Astrocyte (in vitro differentiated cells and primary cell): ENCODE measurements around the gene CPTP. TPM values are rescaled to one million over a fixed set of nuclear protein-coding genes. Genes with fewer than 3 reads are reported as not detected.

Source experiments
- DNase-seq: peaks from one replicate; pipeline ENCODE4 v3.0.0-alpha.2; 2010; ENCODE audit warnings: low read depth
- FAIRE-seq: peaks from 2 replicates; lab custom pipeline; 2011; peaks lifted over from hg19 to GRCh38; lab: Jason Lieb, UNC
- H2AFZ ChIP-seq: 2 replicates; pipeline ENCODE4 v1.6.0; 2012; ENCODE audit warnings: low read depth, low read length, inconsistent platforms
- H3K27ac ChIP-seq: 2 replicates; pipeline ENCODE4 v1.5.1; 2011; ENCODE audit warnings: low read depth, low read length, inconsistent platforms
- H3K27me3 ChIP-seq: 2 replicates; pipeline ENCODE4 v1.6.0; 2011; ENCODE audit warnings: low read length, inconsistent platforms; ENCODE audit not compliant: insufficient read depth
- H3K36me3 ChIP-seq: 2 replicates; pipeline ENCODE4 v1.5.1; 2011; ENCODE audit warnings: low read length, inconsistent platforms; ENCODE audit not compliant: insufficient read depth
- H3K4me1 ChIP-seq: 2 replicates; pipeline ENCODE4 v1.5.1; 2011; ENCODE audit warnings: low read length, inconsistent platforms; ENCODE audit not compliant: insufficient read depth
- H3K4me2 ChIP-seq: 2 replicates; pipeline ENCODE4 v1.6.0; 2012; ENCODE audit warnings: low read length, inconsistent platforms
- H3K4me3 ChIP-seq: 2 replicates; pipeline ENCODE4 v1.5.1; 2011; ENCODE audit warnings: low read depth, mild to moderate bottlenecking, low read length, inconsistent platforms; ENCODE audit not compliant: insufficient read depth
- H3K79me2 ChIP-seq: 2 replicates; pipeline ENCODE4 v1.6.0; 2012; ENCODE audit warnings: mild to moderate bottlenecking, low read length, inconsistent platforms; ENCODE audit not compliant: insufficient read depth
- H3K9ac ChIP-seq: 2 replicates; pipeline ENCODE4 v1.6.0; 2012; ENCODE audit warnings: mild to moderate bottlenecking, low read length, inconsistent platforms
- H3K9me3 ChIP-seq: 2 replicates; pipeline ENCODE4 v1.5.1; 2012; ENCODE audit warnings: low read depth, mild to moderate bottlenecking, low read length, inconsistent platforms; ENCODE audit not compliant: insufficient read depth
- H4K20me1 ChIP-seq: 2 replicates; pipeline ENCODE4 v1.6.0; 2012; ENCODE audit warnings: low read length, inconsistent platforms; ENCODE audit not compliant: insufficient read depth
- H3K27ac Mint-ChIP-seq: one replicate; pipeline ENCODE4 v1.8.0; 2021; ENCODE audit warnings: mild to moderate bottlenecking, mixed read lengths; ENCODE audit not compliant: unreplicated experiment
- H3K27me3 Mint-ChIP-seq: one replicate; pipeline ENCODE4 v1.8.0; 2021; ENCODE audit warnings: low read depth, mixed read lengths; ENCODE audit not compliant: unreplicated experiment
- H3K36me3 Mint-ChIP-seq: one replicate; pipeline ENCODE4 v1.8.0; 2021; ENCODE audit warnings: low read depth, mixed read lengths; ENCODE audit not compliant: unreplicated experiment
- H3K4me1 Mint-ChIP-seq: one replicate; pipeline ENCODE4 v1.8.0; 2021; ENCODE audit warnings: low read depth, mixed read lengths; ENCODE audit not compliant: unreplicated experiment
- H3K4me3 Mint-ChIP-seq: one replicate; pipeline ENCODE4 v1.8.0; 2021; ENCODE audit warnings: mild to moderate bottlenecking, moderate library complexity, mixed read lengths; ENCODE audit not compliant: unreplicated experiment
- H3K9me3 Mint-ChIP-seq: one replicate; pipeline ENCODE4 v1.8.0; 2021; ENCODE audit warnings: mild to moderate bottlenecking, mixed read lengths; ENCODE audit not compliant: unreplicated experiment
- CTCF ChIP-seq: IDR thresholded peaks from 2 replicates; pipeline ENCODE4 v1.5.1; 2011; ENCODE audit warnings: low read depth, mild to moderate bottlenecking, inconsistent platforms, low read length, moderate library complexity; ENCODE audit not compliant: insufficient read depth
- EZH2 ChIP-seq: IDR thresholded peaks from 2 replicates; pipeline ENCODE4 v1.6.1; 2012; ENCODE audit warnings: mild to moderate bottlenecking, low read length, inconsistent platforms; ENCODE audit not compliant: insufficient read depth
- total RNA-seq: library from RNA; stranded (reverse); gene quantifications from 2 replicates; pipeline ENCODE4 v1.2.1, GENCODE V29; 2021

The CPTP gene
- total RNA-seq, 1 donor from 2014 or later = 28.5 TPM

GRCh38 chr1:1330366-1331067, 5.9 kb downstream of the CPTP start:
- Histone ChIP-seq H3K4me1 (peaks cover 3% of the 10 kb centered on the region), H2AFZ (no peak overlapping the region), H3K79me2 (peaks cover 17% of the 10 kb centered on the region), H3K27me3 (no peaks in the 10 kb centered on the region), H3K9ac (no peak overlapping the region), H3K27ac (no peak overlapping the region), H3K4me2 (no peak overlapping the region), H3K36me3 (no peaks in the 10 kb centered on the region), H3K4me3 (no peak overlapping the region), H4K20me1 (peaks cover 42% of the 10 kb centered on the region), H3K9me3 (no peaks in the 10 kb centered on the region)
- FAIRE-seq (no peak), DNase-seq (no peak)
- Mint-ChIP-seq H3K4me1 (no peaks in the 10 kb centered on the region), H3K27ac (no peak overlapping the region), H3K36me3 (no peaks in the 10 kb centered on the region), H3K4me3 (no peak overlapping the region), H3K27me3 (no peaks in the 10 kb centered on the region), H3K9me3 (no peaks in the 10 kb centered on the region)
- no peak for TF ChIP-seq EZH2
- TF ChIP-seq CTCF = no peak

- H3K9me3 Mint-ChIP-seq = no peaks in the 10 kb centered on the region
- H3K9ac ChIP-seq = no peak within 1 kb of the TSS
- no peaks in the 10 kb centered on the region for H3K4me1 Mint-ChIP-seq
- H4K20me1 ChIP-seq = peaks cover 34% of the 10 kb centered on the region
- TF ChIP-seq CTCF (no peak), EZH2 (no peak)
- no peak within 1 kb of the TSS for H3K27ac ChIP-seq
- peaks cover 9% of the 10 kb centered on the region for H3K79me2 ChIP-seq
- peak within 1 kb of the TSS; percentile 12 for H3K27ac Mint-ChIP-seq
- no peaks in the 10 kb centered on the region for H3K27me3 Mint-ChIP-seq
- no peaks in the 10 kb centered on the region for H3K36me3 ChIP-seq
- H3K4me2 ChIP-seq = no peak within 1 kb of the TSS
- FAIRE-seq = no peak
- no peak within 1 kb of the TSS for H2AFZ ChIP-seq
- no peaks in the 10 kb centered on the region for H3K36me3 Mint-ChIP-seq
- no peaks in the 10 kb centered on the region for H3K27me3 ChIP-seq
- H3K9me3 ChIP-seq = no peaks in the 10 kb centered on the region
- H3K4me3 Mint-ChIP-seq = no peak within 1 kb of the TSS
- H3K4me1 ChIP-seq = no peaks in the 10 kb centered on the region
- no peak within 1 kb of the TSS for H3K4me3 ChIP-seq
- no peak for DNase-seq
Measured at GRCh38 chr1:1331068-1331965, 6.7 kb downstream of the CPTP start, which contains the start of gene TAS1R3. TSS of gene TAS1R3 (plus strand) at chr1:1331280. CDS start at chr1:1331346, 66 bp downstream.
